ENCODE measurements around the gene L3MBTL3. TPM values are rescaled to one million over a fixed set of nuclear protein-coding genes. Genes with fewer than 3 reads are reported as not detected.

The L3MBTL3 gene
- total RNA-seq, 1 experiment from 2014 or later = 4.7 TPM

- peaks cover 22% of the 10 kb centered on the region for H3K27me3 Mint-ChIP-seq (ENCODE audit: low read depth)
- no peak overlapping the region for H4K5ac ChIP-seq (ENCODE audit: insufficient read length, low read depth, low read length)
- no peak overlapping the region for H3K27ac ChIP-seq (ENCODE audit: insufficient read length, low read depth, low read length)
- no peak overlapping the region for H2AK5ac ChIP-seq (ENCODE audit: insufficient read length, low read length)
- H2BK12ac ChIP-seq (ENCODE audit: insufficient read length, low read depth, low read length) = no peak overlapping the region
- peak overlapping the region in 2 of 3 experiments; percentile 90 to 97; a peak in 5 of 7 replicates for H3K27ac Mint-ChIP-seq
- H3K4ac ChIP-seq (ENCODE audit: low read depth, low read length) = no peak overlapping the region
- H3K4me1 Mint-ChIP-seq = peaks cover 6 to 12% of the 10 kb centered on the region in 2 experiments; a peak in 3 of 4 replicates
- no peaks in the 10 kb centered on the region for H3K9me3 ChIP-seq (ENCODE audit: control insufficient read depth, low read depth, low read length)
- H3K4me2 ChIP-seq (ENCODE audit: insufficient read depth, insufficient read length, low read length) = peak overlapping the region; percentile 91
- H3K23me2 ChIP-seq (ENCODE audit: insufficient read length, low read depth, low read length, poor library complexity, severe bottlenecking) = peaks cover 5% of the 10 kb centered on the region
- no peak overlapping the region for H2BK15ac ChIP-seq (ENCODE audit: low read depth, low read length)
- peaks cover 0 to 2% of the 10 kb centered on the region in 2 experiments; a peak in 1 of 5 replicates for H3K9me3 Mint-ChIP-seq
- TF ChIP-seq CTCF (conservative IDR thresholded peaks at IDR 0.05) = no peak
- no peak overlapping the region for H3K56ac ChIP-seq (ENCODE audit: insufficient read length, low read depth, low read length)
- no peak for DNase-seq
- no peak overlapping the region for H3K23ac ChIP-seq (ENCODE audit: insufficient read length, low read depth, low read length)
- H3K36me3 Mint-ChIP-seq (ENCODE audit: insufficient read depth in 1 of 3, low read depth in 3 of 3) = peaks cover 0 to 4% (median 0%) of the 10 kb centered on the region in 3 experiments; a peak in 1 of 7 replicates
- no peaks in the 10 kb centered on the region for H3K4me1 ChIP-seq (ENCODE audit: insufficient read depth, low read length)
- peak overlapping the region; percentile 1 for H2AFZ ChIP-seq (ENCODE audit: low read length)
- no peaks in the 10 kb centered on the region for H3K79me1 ChIP-seq (ENCODE audit: insufficient read depth, low read depth, low read length, poor library complexity, severe bottlenecking)
- no peaks in the 10 kb centered on the region for H3K27me3 ChIP-seq (ENCODE audit: insufficient read depth, low read length)
- H4K91ac ChIP-seq (ENCODE audit: insufficient read length, low read depth, low read length) = no peak overlapping the region
- H4K20me1 ChIP-seq (ENCODE audit: control insufficient read depth, insufficient read depth, insufficient read length) = no peaks in the 10 kb centered on the region
- no peak overlapping the region for H2BK20ac ChIP-seq (ENCODE audit: low read depth, low read length, poor library complexity, severe bottlenecking)
- no peak overlapping the region for H3K18ac ChIP-seq (ENCODE audit: insufficient read length, low read depth, low read length)
- H3K4me3 Mint-ChIP-seq = peak overlapping the region; percentile 92 to 99
- H2BK120ac ChIP-seq (ENCODE audit: low read depth, low read length, poor library complexity, severe bottlenecking) = no peak overlapping the region
- no peak overlapping the region for H3T11ph ChIP-seq (ENCODE audit: low read length)
- peak overlapping the region; percentile 52 for H3K9ac ChIP-seq (ENCODE audit: extremely low read depth, insufficient read length, low read length)
- no CpG with 5 or more reads among the region's 54 CpGs for WGBS (ENCODE audit: extremely low coverage, insufficient read length, low lambda C conversion rate)
- no peak overlapping the region for H4K8ac ChIP-seq (replicated peaks; ENCODE audit: insufficient read length, low read depth, low read length)
- no peaks in the 10 kb centered on the region for H3K79me2 ChIP-seq (ENCODE audit: insufficient read depth, low read length)
- H3K14ac ChIP-seq (ENCODE audit: insufficient read depth, low read length) = no peak overlapping the region
- H2BK5ac ChIP-seq (ENCODE audit: insufficient read length, low read length) = no peak overlapping the region
These were observed 454 bp downstream of the L3MBTL3 start for GRCh38 chr6:130018744-130019325.
